Measurements from ENCODE around the gene SGSM1. TPM values are rescaled to one million over a fixed set of nuclear protein-coding genes. Genes with fewer than 3 reads are reported as not detected.

The SGSM1 gene
- total RNA-seq, 1 donor from 2014 or later: 0.09 TPM

- no peak for DNase-seq
- no peak for TF ChIP-seq CTCF (IDR thresholded peaks at IDR 0.05)
- H3K4me3 Mint-ChIP-seq: no peak overlapping the region
- no peak overlapping the region for H3K27ac Mint-ChIP-seq
- peaks cover 18% of the 10 kb centered on the region for H3K27me3 Mint-ChIP-seq
- POLR2A ChIA-PET: no interaction called here
- H3K9me3 Mint-ChIP-seq: no peaks in the 10 kb centered on the region
- no peaks in the 10 kb centered on the region for H3K36me3 Mint-ChIP-seq (ENCODE audit: low read depth)
- H3K4me1 Mint-ChIP-seq: no peaks in the 10 kb centered on the region
- no peak for ATAC-seq (ENCODE audit: low read depth)
- CTCF ChIA-PET: interaction anchor here (1.5 kb wide), 1 partner anchor 77 kb away, joined by 7 read pairs; no protein-coding TSS in a partner anchor
- intact Hi-C loops (cut with micrococcal nuclease): no loop called here
These were observed 33.4 kb upstream of the SGSM1 start for GRCh38 chr22:24772493-24773220.

- TF ChIP-seq CTCF (IDR thresholded peaks at IDR 0.05): no peak
- Mint-ChIP-seq H3K4me1 (no peaks in the 10 kb centered on the region), H3K27ac (no peak overlapping the region), H3K36me3 (ENCODE audit: low read depth) (no peaks in the 10 kb centered on the region), H3K4me3 (no peak overlapping the region), H3K27me3 (peaks cover 21% of the 10 kb centered on the region), H3K9me3 (no peaks in the 10 kb centered on the region)
- DNase-seq (no peak), ATAC-seq (ENCODE audit: low read depth) (no peak)
- intact Hi-C loops (cut with micrococcal nuclease): no loop called here
- ChIA-PET CTCF (no interaction called here), POLR2A (no interaction called here)
These were observed 30.1 kb upstream of the SGSM1 start for GRCh38 chr22:24775769-24776492.

GRCh38 chr22:24776525-24776924, 29.5 kb upstream of the SGSM1 start:
- no peaks in the 10 kb centered on the region for H3K9me3 Mint-ChIP-seq
- TF ChIP-seq CTCF (IDR thresholded peaks at IDR 0.05): no peak
- DNase-seq (no peak), ATAC-seq (ENCODE audit: low read depth) (no peak)
- no peak overlapping the region for H3K4me3 Mint-ChIP-seq
- H3K36me3 Mint-ChIP-seq (ENCODE audit: low read depth): no peaks in the 10 kb centered on the region
- no peaks in the 10 kb centered on the region for H3K4me1 Mint-ChIP-seq
- intact Hi-C loops (cut with micrococcal nuclease): no loop called here
- peaks cover 21% of the 10 kb centered on the region for H3K27me3 Mint-ChIP-seq
- ChIA-PET CTCF (no interaction called here), POLR2A (no interaction called here)
- H3K27ac Mint-ChIP-seq: no peak overlapping the region

GRCh38 chr22:24789516-24789915, 16.5 kb upstream of the SGSM1 start:
- H3K9me3 Mint-ChIP-seq: no peaks in the 10 kb centered on the region
- no peaks in the 10 kb centered on the region for H3K4me1 Mint-ChIP-seq
- no peak overlapping the region for H3K4me3 Mint-ChIP-seq
- H3K36me3 Mint-ChIP-seq (ENCODE audit: low read depth): no peaks in the 10 kb centered on the region
- intact Hi-C loops (cut with micrococcal nuclease): no loop called here
- DNase-seq: no peak
- no peak for TF ChIP-seq CTCF (IDR thresholded peaks at IDR 0.05)
- peaks cover 10% of the 10 kb centered on the region for H3K27me3 Mint-ChIP-seq
- CTCF ChIA-PET: no interaction called here
- POLR2A ChIA-PET: no interaction called here
- no peak overlapping the region for H3K27ac Mint-ChIP-seq
- ATAC-seq (ENCODE audit: low read depth): no peak

- intact Hi-C loops (cut with micrococcal nuclease): no loop called here
- Mint-ChIP-seq H3K27ac (no peak overlapping the region), H3K36me3 (ENCODE audit: low read depth) (no peaks in the 10 kb centered on the region), H3K4me1 (no peaks in the 10 kb centered on the region), H3K4me3 (no peak overlapping the region), H3K9me3 (no peaks in the 10 kb centered on the region), H3K27me3 (peaks cover 10% of the 10 kb centered on the region)
- ChIA-PET CTCF (interaction anchor here (2.0 kb wide), 1 partner anchor 12 kb away, joined by 5 read pairs; no protein-coding TSS in a partner anchor), POLR2A (no interaction called here)
- ATAC-seq (ENCODE audit: low read depth): no peak
- no peak for DNase-seq
- no peak for TF ChIP-seq CTCF (IDR thresholded peaks at IDR 0.05)
These were observed 14.6 kb upstream of the SGSM1 start for GRCh38 chr22:24791362-24791761.

Data from activated B cell treated with CpG ODN at 0.5 μM for 24 hours (primary cell).